ENCODE data around the gene GLT1D1. TPM values are rescaled to one million over a fixed set of nuclear protein-coding genes. Genes with fewer than 3 reads are reported as not detected.

Gene GLT1D1
- total and polyA plus RNA-seq, 2 experiments from 2014 or later = 1.4 to 4.4 TPM

GRCh38 chr12:128949086-128949485 is 95.8 kb downstream of the GLT1D1 start:
- no peak for ATAC-seq
- no peaks in the 10 kb centered on the region; the same call in 1 of the 2 replicates for H3K36me3 ChIP-seq (ENCODE audit: insufficient read depth)
- no peaks in the 10 kb centered on the region; the same call in 2 of the 3 replicates for H3K4me1 Mint-ChIP-seq
- H3K9me3 Mint-ChIP-seq = peaks cover 87% of the 10 kb centered on the region
- no peaks in the 10 kb centered on the region for H3K4me1 ChIP-seq (ENCODE audit: insufficient read depth)
- H3F3A ChIP-seq (replicated peaks; ENCODE audit: low read depth) = no peaks in the 10 kb centered on the region
- no peaks in the 10 kb centered on the region for H3K27me3 ChIP-seq (ENCODE audit: insufficient read depth)
- H3K27ac ChIP-seq (ENCODE audit: low read depth) = no peak overlapping the region
- no peak overlapping the region for H3K4me3 Mint-ChIP-seq
- no peak overlapping the region for H3K4me3 ChIP-seq
- no peaks in the 10 kb centered on the region for H4K20me1 ChIP-seq (replicated peaks; ENCODE audit: insufficient read depth)
- H3K36me3 Mint-ChIP-seq (ENCODE audit: low read depth) = peaks cover 26% of the 10 kb centered on the region; the same call in 2 of the 3 replicates
- H2AFZ ChIP-seq = no peak overlapping the region
- H3K79me2 ChIP-seq (replicated peaks; ENCODE audit: insufficient read depth) = no peaks in the 10 kb centered on the region
- no peaks in the 10 kb centered on the region for H3K9me2 ChIP-seq (ENCODE audit: insufficient read depth)
- no peak for TF ChIP-seq EZH2phosphoT487 (IDR thresholded peaks at IDR 0.05; ENCODE audit: unreplicated experiment)
- no peak for TF ChIP-seq EZH2 (IDR thresholded peaks at IDR 0.05; ENCODE audit: low read depth, unreplicated experiment)
- TF ChIP-seq JUNB (IDR thresholded peaks at IDR 0.05; ENCODE audit: unreplicated experiment) = no peak
- no peak for TF ChIP-seq POLR2AphosphoS5 (IDR thresholded peaks at IDR 0.05; ENCODE audit: low read depth)
- TF ChIP-seq CREB1 (CRISPR knock-in tag; IDR thresholded peaks at IDR 0.05; ENCODE audit: low read depth) = no peak
- TF ChIP-seq, protein P1, sequence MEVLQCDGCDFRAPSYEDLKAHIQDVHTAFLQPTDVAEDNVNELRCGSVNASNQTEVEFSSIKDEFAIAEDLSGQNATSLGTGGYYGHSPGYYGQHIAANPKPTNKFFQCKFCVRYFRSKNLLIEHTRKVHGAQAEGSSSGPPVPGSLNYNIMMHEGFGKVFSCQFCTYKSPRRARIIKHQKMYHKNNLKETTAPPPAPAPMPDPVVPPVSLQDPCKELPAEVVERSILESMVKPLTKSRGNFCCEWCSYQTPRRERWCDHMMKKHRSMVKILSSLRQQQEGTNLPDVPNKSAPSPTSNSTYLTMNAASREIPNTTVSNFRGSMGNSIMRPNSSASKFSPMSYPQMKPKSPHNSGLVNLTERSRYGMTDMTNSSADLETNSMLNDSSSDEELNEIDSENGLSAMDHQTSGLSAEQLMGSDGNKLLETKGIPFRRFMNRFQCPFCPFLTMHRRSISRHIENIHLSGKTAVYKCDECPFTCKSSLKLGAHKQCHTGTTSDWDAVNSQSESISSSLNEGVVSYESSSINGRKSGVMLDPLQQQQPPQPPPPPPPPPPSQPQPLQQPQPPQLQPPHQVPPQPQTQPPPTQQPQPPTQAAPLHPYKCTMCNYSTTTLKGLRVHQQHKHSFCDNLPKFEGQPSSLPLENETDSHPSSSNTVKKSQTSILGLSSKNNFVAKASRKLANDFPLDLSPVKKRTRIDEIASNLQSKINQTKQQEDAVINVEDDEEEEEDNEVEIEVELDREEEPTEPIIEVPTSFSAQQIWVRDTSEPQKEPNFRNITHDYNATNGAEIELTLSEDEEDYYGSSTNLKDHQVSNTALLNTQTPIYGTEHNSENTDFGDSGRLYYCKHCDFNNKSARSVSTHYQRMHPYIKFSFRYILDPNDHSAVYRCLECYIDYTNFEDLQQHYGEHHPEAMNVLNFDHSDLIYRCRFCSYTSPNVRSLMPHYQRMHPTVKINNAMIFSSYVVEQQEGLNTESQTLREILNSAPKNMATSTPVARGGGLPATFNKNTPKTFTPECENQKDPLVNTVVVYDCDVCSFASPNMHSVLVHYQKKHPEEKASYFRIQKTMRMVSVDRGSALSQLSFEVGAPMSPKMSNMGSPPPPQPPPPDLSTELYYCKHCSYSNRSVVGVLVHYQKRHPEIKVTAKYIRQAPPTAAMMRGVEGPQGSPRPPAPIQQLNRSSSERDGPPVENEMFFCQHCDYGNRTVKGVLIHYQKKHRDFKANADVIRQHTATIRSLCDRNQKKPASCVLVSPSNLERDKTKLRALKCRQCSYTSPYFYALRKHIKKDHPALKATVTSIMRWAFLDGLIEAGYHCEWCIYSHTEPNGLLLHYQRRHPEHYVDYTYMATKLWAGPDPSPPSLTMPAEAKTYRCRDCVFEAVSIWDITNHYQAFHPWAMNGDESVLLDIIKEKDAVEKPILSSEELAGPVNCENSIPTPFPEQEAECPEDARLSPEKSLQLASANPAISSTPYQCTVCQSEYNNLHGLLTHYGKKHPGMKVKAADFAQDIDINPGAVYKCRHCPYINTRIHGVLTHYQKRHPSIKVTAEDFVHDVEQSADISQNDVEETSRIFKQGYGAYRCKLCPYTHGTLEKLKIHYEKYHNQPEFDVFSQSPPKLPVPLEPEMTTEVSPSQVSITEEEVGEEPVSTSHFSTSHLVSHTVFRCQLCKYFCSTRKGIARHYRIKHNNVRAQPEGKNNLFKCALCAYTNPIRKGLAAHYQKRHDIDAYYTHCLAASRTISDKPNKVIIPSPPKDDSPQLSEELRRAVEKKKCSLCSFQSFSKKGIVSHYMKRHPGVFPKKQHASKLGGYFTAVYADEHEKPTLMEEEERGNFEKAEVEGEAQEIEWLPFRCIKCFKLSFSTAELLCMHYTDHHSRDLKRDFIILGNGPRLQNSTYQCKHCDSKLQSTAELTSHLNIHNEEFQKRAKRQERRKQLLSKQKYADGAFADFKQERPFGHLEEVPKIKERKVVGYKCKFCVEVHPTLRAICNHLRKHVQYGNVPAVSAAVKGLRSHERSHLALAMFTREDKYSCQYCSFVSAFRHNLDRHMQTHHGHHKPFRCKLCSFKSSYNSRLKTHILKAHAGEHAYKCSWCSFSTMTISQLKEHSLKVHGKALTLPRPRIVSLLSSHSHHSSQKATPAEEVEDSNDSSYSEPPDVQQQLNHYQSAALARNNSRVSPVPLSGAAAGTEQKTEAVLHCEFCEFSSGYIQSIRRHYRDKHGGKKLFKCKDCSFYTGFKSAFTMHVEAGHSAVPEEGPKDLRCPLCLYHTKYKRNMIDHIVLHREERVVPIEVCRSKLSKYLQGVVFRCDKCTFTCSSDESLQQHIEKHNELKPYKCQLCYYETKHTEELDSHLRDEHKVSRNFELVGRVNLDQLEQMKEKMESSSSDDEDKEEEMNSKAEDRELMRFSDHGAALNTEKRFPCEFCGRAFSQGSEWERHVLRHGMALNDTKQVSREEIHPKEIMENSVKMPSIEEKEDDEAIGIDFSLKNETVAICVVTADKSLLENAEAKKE (CRISPR knock-in tag; IDR thresholded peaks at IDR 0.05) = no peak
- TF ChIP-seq, protein P2, sequence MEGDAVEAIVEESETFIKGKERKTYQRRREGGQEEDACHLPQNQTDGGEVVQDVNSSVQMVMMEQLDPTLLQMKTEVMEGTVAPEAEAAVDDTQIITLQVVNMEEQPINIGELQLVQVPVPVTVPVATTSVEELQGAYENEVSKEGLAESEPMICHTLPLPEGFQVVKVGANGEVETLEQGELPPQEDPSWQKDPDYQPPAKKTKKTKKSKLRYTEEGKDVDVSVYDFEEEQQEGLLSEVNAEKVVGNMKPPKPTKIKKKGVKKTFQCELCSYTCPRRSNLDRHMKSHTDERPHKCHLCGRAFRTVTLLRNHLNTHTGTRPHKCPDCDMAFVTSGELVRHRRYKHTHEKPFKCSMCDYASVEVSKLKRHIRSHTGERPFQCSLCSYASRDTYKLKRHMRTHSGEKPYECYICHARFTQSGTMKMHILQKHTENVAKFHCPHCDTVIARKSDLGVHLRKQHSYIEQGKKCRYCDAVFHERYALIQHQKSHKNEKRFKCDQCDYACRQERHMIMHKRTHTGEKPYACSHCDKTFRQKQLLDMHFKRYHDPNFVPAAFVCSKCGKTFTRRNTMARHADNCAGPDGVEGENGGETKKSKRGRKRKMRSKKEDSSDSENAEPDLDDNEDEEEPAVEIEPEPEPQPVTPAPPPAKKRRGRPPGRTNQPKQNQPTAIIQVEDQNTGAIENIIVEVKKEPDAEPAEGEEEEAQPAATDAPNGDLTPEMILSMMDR (conservative IDR thresholded peaks at IDR 0.05; ENCODE audit: low read depth in 2 of 2) = no peak
- TF ChIP-seq ZNF331 (CRISPR knock-in tag; IDR thresholded peaks at IDR 0.05; ENCODE audit: low read depth) = no peak
- TF ChIP-seq, protein P3, sequence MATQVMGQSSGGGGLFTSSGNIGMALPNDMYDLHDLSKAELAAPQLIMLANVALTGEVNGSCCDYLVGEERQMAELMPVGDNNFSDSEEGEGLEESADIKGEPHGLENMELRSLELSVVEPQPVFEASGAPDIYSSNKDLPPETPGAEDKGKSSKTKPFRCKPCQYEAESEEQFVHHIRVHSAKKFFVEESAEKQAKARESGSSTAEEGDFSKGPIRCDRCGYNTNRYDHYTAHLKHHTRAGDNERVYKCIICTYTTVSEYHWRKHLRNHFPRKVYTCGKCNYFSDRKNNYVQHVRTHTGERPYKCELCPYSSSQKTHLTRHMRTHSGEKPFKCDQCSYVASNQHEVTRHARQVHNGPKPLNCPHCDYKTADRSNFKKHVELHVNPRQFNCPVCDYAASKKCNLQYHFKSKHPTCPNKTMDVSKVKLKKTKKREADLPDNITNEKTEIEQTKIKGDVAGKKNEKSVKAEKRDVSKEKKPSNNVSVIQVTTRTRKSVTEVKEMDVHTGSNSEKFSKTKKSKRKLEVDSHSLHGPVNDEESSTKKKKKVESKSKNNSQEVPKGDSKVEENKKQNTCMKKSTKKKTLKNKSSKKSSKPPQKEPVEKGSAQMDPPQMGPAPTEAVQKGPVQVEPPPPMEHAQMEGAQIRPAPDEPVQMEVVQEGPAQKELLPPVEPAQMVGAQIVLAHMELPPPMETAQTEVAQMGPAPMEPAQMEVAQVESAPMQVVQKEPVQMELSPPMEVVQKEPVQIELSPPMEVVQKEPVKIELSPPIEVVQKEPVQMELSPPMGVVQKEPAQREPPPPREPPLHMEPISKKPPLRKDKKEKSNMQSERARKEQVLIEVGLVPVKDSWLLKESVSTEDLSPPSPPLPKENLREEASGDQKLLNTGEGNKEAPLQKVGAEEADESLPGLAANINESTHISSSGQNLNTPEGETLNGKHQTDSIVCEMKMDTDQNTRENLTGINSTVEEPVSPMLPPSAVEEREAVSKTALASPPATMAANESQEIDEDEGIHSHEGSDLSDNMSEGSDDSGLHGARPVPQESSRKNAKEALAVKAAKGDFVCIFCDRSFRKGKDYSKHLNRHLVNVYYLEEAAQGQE (IDR thresholded peaks at IDR 0.05; ENCODE audit: unreplicated experiment) = no peak
- no peak for TF ChIP-seq ZNF114 (CRISPR knock-in tag; IDR thresholded peaks at IDR 0.05)
- TF ChIP-seq ETS1 (IDR thresholded peaks at IDR 0.05) = no peak
- no peak for TF ChIP-seq NANOG (IDR thresholded peaks at IDR 0.05; ENCODE audit: borderline replicate concordance)
- TF ChIP-seq STAT1 (IDR thresholded peaks at IDR 0.05; ENCODE audit: unreplicated experiment) = no peak
- H3K27me3 Mint-ChIP-seq (ENCODE audit: insufficient read depth, low read depth, poor library complexity) = peaks cover 6% of the 10 kb centered on the region
- DNase-seq (ENCODE audit: low spot score) = no peak
- no peak overlapping the region for H3K4me2 ChIP-seq
- H3K27ac Mint-ChIP-seq = no peak overlapping the region
